K562 (cell line): ENCODE measurements around the gene MPG. TPM values are rescaled to one million over a fixed set of nuclear protein-coding genes. Genes with fewer than 3 reads are reported as not detected.

Experiments used
- ATAC-seq: fragments of 200-7000 bp; cut with Tn5 transposase; 3 replicates; pipeline ENCODE4 v1.9.1; 2020; ENCODE audit warnings: moderate library complexity
- BruUV-seq: library from RNA; stranded (reverse); fragments of 400-500 nt; replicated peaks from 2 replicates; lab custom pipeline; 2021; lab: Mats Ljungman, UMichigan
- CTCF ChIA-PET: fragments of 300-600 bp; formaldehyde crosslinking; extraction: SDS; loops from one replicate; lab custom pipeline; 2021; ENCODE audit warnings: low intra/inter-chr PET ratio; lab: Yijun Ruan, JAX
- POLR2A ChIA-PET: fragments of 300-600, 350-650 bp; sonication (Branson Sonifier 250); formaldehyde crosslinking; extraction: SDS; loops from one replicate; lab custom pipeline; 2021; ENCODE audit warnings: antibody characterized with exemption, inconsistent platforms; lab: Yijun Ruan, JAX
- DNase-seq, 4 experiments: peaks; one replicate each; pipeline versions ENCODE4 v3.0.0 to v3.0.0-alpha.2; 2011 to 2018; ENCODE audit warnings: low spot score in 3 of 4, mixed read lengths in 3 of 4; ENCODE audit errors: extremely low read depth in 1 of 4
- FAIRE-seq: peaks from 2 replicates; lab custom pipeline; 2011; peaks lifted over from hg19 to GRCh38; lab: Jason Lieb, UNC
- H2AFZ ChIP-seq: 2 replicates; pipeline ENCODE4 v1.6.0; 2011; ENCODE audit warnings: low read depth, low read length, control low read depth, inconsistent platforms
- H3K27ac ChIP-seq: fragments of 200-600 bp; 3 replicates; pipeline ENCODE4 v1.8.0; 2011; ENCODE audit warnings: low read depth, mild to moderate bottlenecking, control low read depth, inconsistent platforms, low read length, moderate library complexity, mixed read lengths; ENCODE audit errors: extremely low read depth
- H3K27me3 ChIP-seq, 2 experiments: fragments of 300-600 bp in 1 of 2; 2 replicates in 1 of 2; 3 replicates in 1 of 2; pipeline versions ENCODE4 v1.6.0 to v1.8.0; 2011; ENCODE audit warnings: inconsistent platforms in 2 of 2, low read length in 2 of 2, mild to moderate bottlenecking in 1 of 2, mixed read lengths in 1 of 2, moderate library complexity in 1 of 2; ENCODE audit not compliant: control insufficient read depth in 2 of 2, insufficient read depth in 2 of 2
- H3K36me3 ChIP-seq: fragments of 300-600 bp; 3 replicates; pipeline ENCODE4 v1.8.0; 2011; ENCODE audit warnings: mild to moderate bottlenecking, low read length, inconsistent platforms; ENCODE audit not compliant: control insufficient read depth, insufficient read depth
- H3K4me1 ChIP-seq, 2 experiments: fragments of 200-600 bp in 1 of 2; replicated peaks in 1 of 2; 2 replicates in 1 of 2; 3 replicates in 1 of 2; pipeline versions ENCODE4 v1.5.1 to v1.8.0; 2011; ENCODE audit warnings: inconsistent platforms in 2 of 2, low read length in 2 of 2, mild to moderate bottlenecking in 1 of 2, mixed read lengths in 1 of 2, moderate library complexity in 1 of 2; ENCODE audit not compliant: control insufficient read depth in 2 of 2, insufficient read depth in 2 of 2
- H3K4me2 ChIP-seq: 2 replicates; pipeline ENCODE4 v1.6.1; 2011; ENCODE audit warnings: low read length, control low read depth, inconsistent platforms, mixed read lengths; ENCODE audit not compliant: insufficient read depth
- H3K4me3 ChIP-seq: fragments of 200-600 bp; sonication (generic), shearing (Covaris generic); 2 replicates; pipeline ENCODE4 v1.5.1; 2016; ENCODE audit warnings: control low read depth, inconsistent platforms
- H3K79me2 ChIP-seq: fragments of 200-600 bp; 3 replicates; pipeline ENCODE4 v1.8.0; 2011; ENCODE audit warnings: low read length, inconsistent platforms; ENCODE audit not compliant: control insufficient read depth, insufficient read depth
- H3K9ac ChIP-seq, 2 experiments: 2 replicates each; pipeline versions ENCODE4 v1.6.0 to v1.6.1; 2011; ENCODE audit warnings: low read depth in 2 of 2, low read length in 2 of 2, control low read depth in 1 of 2, inconsistent platforms in 1 of 2, mild to moderate bottlenecking in 1 of 2, mixed read lengths in 1 of 2; ENCODE audit not compliant: insufficient read depth in 1 of 2
- H3K9me1 ChIP-seq: one replicate; pipeline ENCODE4 v1.6.0; 2011; ENCODE audit warnings: inconsistent platforms, mild to moderate bottlenecking, low read length, moderate library complexity; ENCODE audit not compliant: control insufficient read depth, insufficient read depth
- H3K9me3 ChIP-seq: replicated peaks from 2 replicates; pipeline ENCODE4 v1.5.1; 2011; ENCODE audit warnings: low read depth, low read length, inconsistent platforms; ENCODE audit not compliant: control insufficient read depth, insufficient read depth
- H4K20me1 ChIP-seq: replicated peaks from 2 replicates; pipeline ENCODE4 v1.6.1; 2011; ENCODE audit warnings: low read length, inconsistent platforms, mixed read lengths; ENCODE audit not compliant: control insufficient read depth, insufficient read depth
- CEBPB ChIP-seq: fragments of 450-650 bp; IDR thresholded peaks from 2 replicates; pipeline ENCODE4 v1.6.1; 2016; ENCODE audit warnings: missing genetic modification characterization, missing compliant biosample characterization
- CEBPG ChIP-seq, 3 experiments: fragments of 200-800 bp in 1 of 3; sonication (Bioruptor generic) in 1 of 3; sonication (generic) in 1 of 3; formaldehyde crosslinking in 1 of 3; IDR thresholded peaks in 2 of 3; conservative IDR thresholded peaks in 1 of 3; 2 replicates each; pipeline versions ENCODE4 v1.6.1 to v1.8.0; 2016 to 2022; ENCODE audit warnings: missing compliant biosample characterization in 2 of 3, missing genetic modification characterization in 2 of 3, mild to moderate bottlenecking in 1 of 3, missing genetic modification reagents in 1 of 3
- E2F3 ChIP-seq: fragments of 250-450 bp; sonication (Bioruptor Pico); IDR thresholded peaks from 2 replicates; pipeline ENCODE4 v1.4.0; 2020; ENCODE audit warnings: mild to moderate bottlenecking
- FOXK1 ChIP-seq: sonication (generic); formaldehyde crosslinking; IDR thresholded peaks from 2 replicates; pipeline ENCODE4 v1.8.0; 2022; ENCODE audit warnings: missing genetic modification reagents, mild to moderate bottlenecking, borderline replicate concordance
- SUPT5H ChIP-seq: fragments of 450-650 bp; IDR thresholded peaks from 2 replicates; pipeline ENCODE4 v1.6.1; 2016
- U2AF2 ChIP-seq: fragments of 200-400 bp; formaldehyde crosslinking; optimal IDR thresholded peaks from 2 replicates; pipeline ENCODE3; 2017; ENCODE audit warnings: low read depth, mild to moderate bottlenecking, low read length
- ZEB2 ChIP-seq: fragments of 450-650 bp; IDR thresholded peaks from 2 replicates; pipeline ENCODE4 v1.6.1; 2016
- ZNF121 ChIP-seq: sonication (generic); formaldehyde crosslinking; conservative IDR thresholded peaks from 2 replicates; pipeline ENCODE4 v1.8.0; 2022; ENCODE audit warnings: missing genetic modification reagents
- ZNF124 ChIP-seq: sonication (generic); formaldehyde crosslinking; IDR thresholded peaks from 2 replicates; pipeline ENCODE4 v1.8.1; 2022; ENCODE audit warnings: missing genetic modification reagents
- WGBS: fragments of 100-300 bp; shearing (Covaris generic); methylation state at CpG from one replicate; pipeline ENCODE4 v1.1.6; 2016; ENCODE audit warnings: low coverage, mixed read lengths; ENCODE audit not compliant: insufficient coverage; ENCODE audit errors: missing lambda C conversion rate; 5-methylcytosine and 5-hydroxymethylcytosine counted together
- in situ Hi-C: fragments of 300-500 bp; cut with MboI; formaldehyde crosslinking; loops from 4 replicates; pipeline ENCODE4 v1.15.0; 2018; ENCODE audit warnings: inconsistent platforms, mixed read lengths
- intact Hi-C: fragments of 100-400 bp; cut with micrococcal nuclease; formaldehyde crosslinking; loops from 2 replicates; pipeline ENCODE4 v1.14.2; 2022
- polyA plus RNA-seq, 8 experiments: library from polyadenylated mRNA; depleted of rRNA in 4 of 8; stranded (reverse) in 5 of 8; unstranded in 3 of 8; fragments of >200 nt; fragmentation: Nextera tagmentation in 2 of 8; fragmentation: Illumina TruSeq in 1 of 8; extraction: Ambion mirVana in 2 of 8; extraction: Trizol in 1 of 8; gene quantifications; 2 replicates each; pipeline versions ENCODE4 v1.2.1 to v1.2.3, GENCODE V29; 2011 to 2014; ENCODE audit warnings: inconsistent platforms in 1 of 8, missing spikeins in 1 of 8
- total RNA-seq, 7 experiments: library from RNA; depleted of rRNA in 6 of 7; stranded (reverse); fragments of >200 nt in 6 of 7; fragmentation: Illumina TruSeq in 2 of 7; extraction: Trizol in 2 of 7; gene quantifications; 2 replicates each; pipeline versions ENCODE4 v1.2.1 to v1.2.3, GENCODE V29; 2011 to 2021; ENCODE audit warnings: low replicate concordance in 1 of 7
- TF ChIP-seq, protein P1 (sequence below), 2 experiments: fragments of 450-650 bp in 1 of 2; sonication (generic) in 1 of 2; formaldehyde crosslinking in 1 of 2; IDR thresholded peaks in 1 of 2; conservative IDR thresholded peaks in 1 of 2; 2 replicates each; pipeline versions ENCODE4 v1.6.1 to v1.8.1; 2016 to 2023; ENCODE audit warnings: mild to moderate bottlenecking in 2 of 2, moderate library complexity in 2 of 2, inconsistent platforms in 1 of 2, missing genetic modification reagents in 1 of 2
- TF ChIP-seq, protein P2 (sequence below): sonication (generic); formaldehyde crosslinking; IDR thresholded peaks from 2 replicates; pipeline ENCODE4 v1.9.0; 2022; ENCODE audit warnings: mild to moderate bottlenecking, missing genetic modification reagents

MPG gene
- total and polyA plus RNA-seq, 9 of the 15 experiments (the other 6 are each of a cell fraction or from before 2014, with no cell fraction given), result 0.42 to 226 (median 36.2) TPM

- intact Hi-C loops, result no loop called here
- ChIA-PET POLR2A (interaction anchor here (0.6 to 1.2 kb wide), 2 partner anchors 11 to 43 kb away, joined by 3 to 5 read pairs; no protein-coding TSS in a partner anchor), CTCF (no interaction called here)
- peaks cover 4% of the 10 kb centered on the region; the same call in 1 of the 2 replicates for H4K20me1 ChIP-seq
- TF ChIP-seq, protein P1, sequence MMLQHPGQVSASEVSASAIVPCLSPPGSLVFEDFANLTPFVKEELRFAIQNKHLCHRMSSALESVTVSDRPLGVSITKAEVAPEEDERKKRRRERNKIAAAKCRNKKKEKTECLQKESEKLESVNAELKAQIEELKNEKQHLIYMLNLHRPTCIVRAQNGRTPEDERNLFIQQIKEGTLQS (IDR thresholded peaks at IDR 0.05), result peak; percentile 75
- TF ChIP-seq, protein P1 (CRISPR knock-in tag; conservative IDR thresholded peaks at IDR 0.05), result no peak
- TF ChIP-seq CEBPG (CRISPR knock-in tag; IDR thresholded peaks at IDR 0.05), result peak; percentile 74; the same call in 1 of the 2 replicates
- no peak for TF ChIP-seq CEBPG (tag; conservative IDR thresholded peaks at IDR 0.05 in 1 of 2, IDR thresholded peaks at IDR 0.05 in 1 of 2)
- peak; percentile 30; the same call in 1 of the 2 replicates for TF ChIP-seq ZNF121 (CRISPR knock-in tag)
- no peak for TF ChIP-seq ZNF124
- TF ChIP-seq U2AF2, result no peak
- no peak for TF ChIP-seq E2F3
- TF ChIP-seq, protein P2, sequence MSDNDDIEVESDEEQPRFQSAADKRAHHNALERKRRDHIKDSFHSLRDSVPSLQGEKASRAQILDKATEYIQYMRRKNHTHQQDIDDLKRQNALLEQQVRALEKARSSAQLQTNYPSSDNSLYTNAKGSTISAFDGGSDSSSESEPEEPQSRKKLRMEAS (CRISPR knock-in tag), result 0 out of 2 replicates have a peak, but pooled peaks have one; percentile 15
- peak; percentile 46; the same call in 1 of the 2 replicates for TF ChIP-seq CEBPB
- TF ChIP-seq SUPT5H, result 0 out of 2 replicates have a peak, but pooled peaks have one; percentile 18
- TF ChIP-seq FOXK1 (CRISPR knock-in tag), result no peak
- no peak for TF ChIP-seq ZEB2
- peak overlapping the region in 1 of 2 experiments; percentile 69; a peak in 2 of 4 replicates for H3K9ac ChIP-seq
- H2AFZ ChIP-seq, result no peak overlapping the region
- no peak overlapping the region for H3K27ac ChIP-seq
- WGBS, result 82% methylated on average over 16 of the region's 17 CpGs
- DNase-seq, result no peak
- peaks cover 36% of the 10 kb centered on the region for H3K36me3 ChIP-seq
- no peaks in the 10 kb centered on the region for H3K79me2 ChIP-seq
- ATAC-seq, result peak; percentile 16
- FAIRE-seq, result no peak
- no peaks in the 10 kb centered on the region for H3K9me3 ChIP-seq
- peaks cover 0 to 38% of the 10 kb centered on the region in 2 experiments; a peak in 4 of 5 replicates for H3K4me1 ChIP-seq
- H3K27me3 ChIP-seq, result no peaks in the 10 kb centered on the region
- in situ Hi-C loops, result no loop called here
- H3K4me3 ChIP-seq, result no peak overlapping the region
- no peak overlapping the region for H3K4me2 ChIP-seq
- no peaks in the 10 kb centered on the region for H3K9me1 ChIP-seq
- no TSS peak for BruUV-seq
These were observed 42.9 kb upstream of the MPG start for GRCh38 chr16:35011-35677.
